Medulla oblongata (tissue), 1 donor: ENCODE measurements around the gene DNAAF9.
A peak's percentile ranks its signal among the peaks of the same experiment; 100 is the strongest.

Experiments used
- DNase-seq: peaks from one replicate; pipeline ENCODE4 v3.0.0-alpha.2; 2015; ENCODE audit errors: extremely low spot score

The DNAAF9 gene

DNA sequence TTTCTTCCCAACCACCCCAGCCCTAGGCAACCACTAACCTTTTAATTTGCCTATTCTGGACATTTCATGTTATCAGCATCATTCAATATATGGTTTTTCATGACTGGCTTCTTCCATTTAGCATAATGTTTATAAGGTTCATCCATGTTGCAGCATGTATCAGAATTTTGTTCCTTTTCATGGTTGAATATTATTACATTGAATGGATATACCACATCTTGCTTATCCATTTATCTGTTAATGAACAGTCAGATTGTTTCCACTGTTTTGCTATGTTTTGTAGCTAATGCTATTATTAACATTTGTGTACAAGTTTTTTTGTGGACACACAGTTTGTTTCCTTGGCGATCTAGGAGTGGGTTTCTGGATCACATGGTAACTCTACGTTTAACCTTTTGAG lies 3.0 kb upstream of the DNAAF9 start:
- no peak for DNase-seq

DNA sequence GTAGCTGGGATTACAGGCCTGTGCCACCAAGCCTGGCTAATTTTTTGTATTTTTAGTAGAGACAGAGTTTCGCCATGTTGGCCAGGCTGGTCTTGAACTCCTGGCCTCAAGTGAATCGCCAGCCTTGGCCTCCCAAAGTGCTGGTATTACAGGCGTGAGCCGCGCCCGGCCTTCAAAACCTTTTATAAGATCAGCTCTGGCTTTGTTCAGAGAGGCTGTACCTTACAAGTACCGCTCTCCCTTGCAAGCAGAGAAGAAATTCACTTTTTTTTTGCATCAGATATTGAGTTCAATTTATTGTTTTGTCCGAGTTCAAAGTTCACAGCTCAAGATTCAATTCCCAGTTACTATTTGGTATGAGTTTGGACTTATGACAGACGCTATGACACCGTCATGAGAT lies 1.9 kb upstream of the DNAAF9 start:
- DNase-seq, result no peak

DNA sequence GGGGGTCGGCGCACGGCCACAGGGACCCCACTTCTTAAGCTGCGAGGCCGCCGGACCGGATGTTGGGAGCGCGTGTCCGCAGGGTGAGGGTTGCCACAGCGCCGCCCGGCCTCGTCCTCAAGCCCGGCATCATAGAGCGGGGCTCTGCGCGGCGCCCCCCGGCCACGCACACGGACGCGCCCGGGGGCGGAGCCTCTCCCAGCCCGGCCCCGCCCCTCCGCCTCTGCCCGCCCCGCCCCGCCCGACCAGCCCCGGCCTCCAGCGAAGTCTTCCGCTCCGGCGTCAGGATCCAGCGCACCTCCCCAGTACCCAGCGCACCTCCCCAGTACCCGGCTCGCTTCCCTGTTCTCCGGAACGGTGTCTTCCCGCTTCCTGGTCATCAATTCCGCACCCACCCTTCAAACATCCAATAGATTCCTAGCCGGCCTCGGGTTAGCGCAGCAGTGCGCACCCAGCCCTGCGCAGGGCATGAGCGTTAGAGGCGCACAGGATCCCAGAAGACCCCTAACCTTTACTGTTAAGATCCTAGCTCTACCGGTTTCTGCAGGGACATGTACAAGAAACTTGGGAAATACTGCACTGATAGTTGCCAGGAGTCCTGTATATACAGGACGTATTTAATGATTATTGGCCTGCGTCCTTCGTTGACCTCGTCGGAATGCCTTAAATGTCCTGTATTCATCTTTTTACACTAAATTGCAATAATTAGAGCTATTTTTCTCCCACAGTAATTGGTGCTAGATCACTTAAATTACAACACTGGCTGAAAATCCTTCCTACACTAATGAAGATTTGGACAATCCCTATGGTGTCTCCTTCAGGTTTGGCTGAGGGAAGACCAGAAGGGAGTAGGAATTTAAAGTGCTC lies 535 bp upstream of the DNAAF9 start:
- peak; percentile 79 for DNase-seq

DNA sequence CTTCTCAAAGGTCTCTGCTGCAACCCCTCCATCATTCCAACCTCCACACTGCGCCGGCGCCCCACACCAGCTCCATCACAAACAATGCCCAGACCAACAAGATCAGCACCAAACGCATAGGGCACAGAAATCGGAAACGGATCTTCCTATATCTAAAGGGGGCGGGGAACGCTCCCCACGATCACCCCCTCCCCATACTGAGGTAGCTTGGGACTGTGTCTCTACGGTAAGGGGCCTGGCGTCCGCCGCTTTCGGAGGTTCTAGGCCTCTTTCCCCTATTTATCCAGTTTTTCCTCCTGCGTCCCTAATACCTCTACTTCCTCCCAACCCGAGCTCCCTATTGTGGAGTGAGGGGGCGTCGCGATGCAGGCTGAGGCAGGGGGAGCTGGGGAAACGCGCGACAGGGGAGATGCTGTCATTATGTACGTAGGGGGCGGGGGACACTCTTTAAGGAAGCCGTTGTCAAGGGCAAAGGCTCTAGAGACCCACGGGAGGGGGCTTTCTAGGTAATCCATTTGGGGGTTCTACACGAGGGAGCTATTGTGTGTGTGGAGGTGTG lies 909 bp downstream of the DNAAF9 start:
- DNase-seq, result peak; percentile 44

DNA sequence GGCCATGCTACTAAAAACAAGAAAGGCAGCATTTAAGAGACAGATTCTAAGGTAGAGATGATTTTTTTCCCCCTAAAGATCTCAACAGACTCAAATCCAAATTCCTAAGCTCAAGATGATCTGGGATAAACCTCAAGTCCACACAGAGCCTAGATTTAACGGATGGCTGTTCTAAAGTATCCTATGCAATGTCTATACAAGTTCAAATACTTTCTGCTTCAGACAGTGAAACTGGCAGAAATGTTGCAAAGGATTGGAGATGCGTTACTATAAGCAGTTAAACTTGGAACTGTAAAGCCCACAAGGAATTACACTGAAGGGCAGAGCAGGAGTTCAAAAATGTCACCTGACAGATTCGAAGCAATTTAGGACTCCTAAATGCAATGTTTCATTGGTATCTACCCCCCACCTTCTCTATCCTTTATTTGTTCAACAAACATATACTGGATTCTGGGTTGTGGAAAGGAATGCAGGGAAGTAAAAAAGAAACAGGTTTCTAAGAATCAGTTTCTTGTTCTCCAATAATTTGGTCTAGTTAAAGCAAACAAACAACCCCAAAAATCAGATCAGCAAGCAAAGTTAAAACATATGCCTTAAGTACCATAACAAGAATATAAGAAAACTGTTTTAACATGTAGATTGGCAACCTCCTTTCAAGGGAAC lies 1.6 kb downstream of the DNAAF9 start:
- DNase-seq, result peak; percentile 32

DNA sequence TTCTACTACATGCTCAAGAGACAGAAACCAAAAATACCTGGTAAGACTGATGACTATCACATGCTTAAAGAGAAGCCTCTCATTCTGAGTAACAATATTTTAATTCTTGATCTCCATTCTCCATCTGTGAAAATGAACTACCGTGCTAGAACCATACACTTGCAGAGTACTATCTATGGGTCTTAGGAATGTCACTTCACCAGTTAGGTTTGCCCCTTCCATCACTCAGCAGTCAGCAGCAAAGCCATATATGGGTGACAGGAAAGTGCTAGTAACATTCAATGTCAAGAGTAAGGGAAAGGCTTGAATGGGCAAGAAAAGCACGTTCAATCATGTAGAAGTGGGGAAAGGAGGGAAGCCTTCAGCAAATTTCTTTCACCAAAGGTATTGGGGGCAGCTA lies 2.3 kb downstream of the DNAAF9 start:
- DNase-seq, result no peak

DNA sequence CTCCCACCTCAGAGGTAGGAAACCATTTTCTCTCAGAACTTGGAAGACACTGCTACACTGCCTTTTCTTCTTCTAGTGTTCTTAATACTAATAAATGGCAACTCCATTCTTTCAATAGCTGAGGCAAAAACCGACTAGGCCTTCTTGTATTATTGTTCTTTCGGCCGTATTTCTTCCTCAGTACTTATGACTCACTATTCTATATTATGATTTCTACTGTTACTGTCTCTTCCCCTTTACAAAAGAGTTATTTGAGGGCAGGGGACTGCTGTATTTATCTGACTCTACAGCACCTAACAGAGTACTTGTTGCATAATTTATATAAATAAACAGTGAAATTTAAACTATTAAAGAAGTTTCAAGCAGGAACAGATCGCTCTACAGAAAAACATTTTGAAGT lies 3.1 kb downstream of the DNAAF9 start:
- DNase-seq, result no peak

DNA sequence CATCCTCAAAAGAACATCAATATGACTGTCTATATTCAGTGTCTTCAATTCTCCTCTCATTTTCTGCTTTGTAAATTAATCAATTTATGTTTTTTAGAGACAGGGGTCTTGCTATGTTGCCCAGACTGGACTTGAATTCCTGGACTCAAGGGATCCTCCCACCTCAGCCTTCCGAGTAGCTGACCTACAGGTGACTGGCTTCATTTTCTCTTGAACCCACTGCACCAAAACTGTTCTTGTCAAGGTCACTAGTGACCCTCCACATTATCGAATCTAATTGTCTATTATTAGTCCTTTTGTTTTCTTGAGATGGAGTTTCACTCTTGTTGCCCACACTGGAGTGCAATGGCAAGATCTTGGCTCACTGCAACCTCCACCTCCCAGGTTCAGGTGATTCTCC lies 3.7 kb downstream of the DNAAF9 start:
- DNase-seq, result no peak

DNA sequence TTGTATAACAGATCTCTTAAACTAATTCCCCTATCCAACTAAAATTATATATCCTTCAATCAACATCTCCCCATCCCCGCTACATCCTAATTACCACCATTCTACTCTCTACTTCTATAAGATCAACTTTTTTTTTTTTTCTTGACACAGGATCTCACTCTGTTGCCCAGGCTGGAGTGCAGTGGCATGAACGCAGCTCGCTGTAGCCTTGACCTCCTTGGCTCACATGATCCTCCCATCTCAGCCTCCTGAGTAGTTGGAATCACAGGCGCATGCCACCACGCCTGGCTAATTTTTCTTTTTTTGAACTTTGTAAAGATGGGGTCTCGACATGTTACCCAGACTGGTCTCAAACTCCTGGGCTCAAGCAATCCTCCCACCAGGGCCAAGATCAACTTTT lies 5.0 kb downstream of the DNAAF9 start:
- no peak for DNase-seq

DNA sequence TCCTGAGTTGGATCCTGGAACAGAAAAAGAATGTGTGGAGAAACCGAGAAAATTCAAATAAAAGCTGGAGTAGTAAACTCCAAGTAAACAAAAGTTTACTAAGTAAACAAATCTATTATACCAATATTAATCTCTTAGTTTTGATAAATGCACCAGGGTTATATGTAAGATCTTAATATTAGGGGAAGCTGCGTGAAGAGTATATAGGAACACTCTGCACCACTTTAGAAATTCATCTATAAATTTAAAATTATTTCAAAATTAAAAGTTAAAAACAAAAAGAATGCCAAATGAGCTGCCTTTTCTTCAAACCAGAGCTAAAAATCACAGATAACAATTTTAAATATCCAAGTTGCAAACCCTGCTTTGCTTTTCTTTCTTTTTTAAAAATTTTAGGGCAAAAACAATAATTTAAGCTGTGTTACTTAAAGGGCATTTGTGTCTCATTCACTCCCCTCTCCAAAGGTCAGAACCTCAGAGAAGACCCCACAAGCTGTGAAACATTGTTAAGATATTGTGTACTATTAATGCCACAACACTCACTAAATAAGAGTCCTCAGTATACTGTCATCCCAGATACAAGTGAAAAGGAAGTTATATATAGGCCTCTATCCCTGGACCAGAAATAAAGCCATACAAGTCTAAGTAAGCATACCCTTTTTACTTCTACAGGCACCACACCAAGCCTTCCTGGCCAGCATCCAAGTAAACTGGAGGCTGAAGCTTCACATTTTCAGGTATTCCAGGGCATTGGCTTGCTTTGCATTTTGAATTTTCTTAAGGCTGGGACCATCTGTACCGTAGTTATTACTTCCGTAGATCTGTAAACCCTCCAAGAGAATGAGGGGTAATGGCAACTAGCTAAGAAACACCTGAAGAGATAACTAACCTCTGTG lies 7.0 kb downstream of the DNAAF9 start:
- peak; percentile 29 for DNase-seq

DNA sequence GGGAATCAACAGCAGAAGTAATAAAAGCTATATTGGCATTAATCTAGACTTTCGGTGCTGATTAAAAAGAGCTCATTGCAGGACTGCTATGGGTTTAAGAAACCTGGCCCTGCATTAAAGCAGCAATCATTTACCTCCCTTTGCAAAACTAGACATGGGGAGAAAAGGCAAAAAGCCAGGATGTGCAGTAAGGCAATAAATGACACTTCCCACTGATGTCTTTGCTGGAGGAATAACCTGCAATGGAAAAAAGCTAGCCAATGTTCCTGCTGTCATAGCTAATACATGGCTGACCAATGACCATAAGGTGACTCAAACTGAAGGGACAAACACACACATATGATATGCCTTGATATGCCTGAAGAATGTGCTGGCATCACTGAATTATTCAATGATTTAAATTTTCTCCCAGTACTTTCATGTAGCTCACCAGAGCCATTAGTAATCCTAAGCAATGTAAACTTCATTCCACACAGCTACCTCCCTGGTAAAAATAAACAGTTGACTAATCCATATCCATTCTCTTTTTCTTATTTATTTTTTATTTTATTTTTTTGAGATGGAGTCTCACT lies 8.7 kb downstream of the DNAAF9 start:
- no peak for DNase-seq

DNA sequence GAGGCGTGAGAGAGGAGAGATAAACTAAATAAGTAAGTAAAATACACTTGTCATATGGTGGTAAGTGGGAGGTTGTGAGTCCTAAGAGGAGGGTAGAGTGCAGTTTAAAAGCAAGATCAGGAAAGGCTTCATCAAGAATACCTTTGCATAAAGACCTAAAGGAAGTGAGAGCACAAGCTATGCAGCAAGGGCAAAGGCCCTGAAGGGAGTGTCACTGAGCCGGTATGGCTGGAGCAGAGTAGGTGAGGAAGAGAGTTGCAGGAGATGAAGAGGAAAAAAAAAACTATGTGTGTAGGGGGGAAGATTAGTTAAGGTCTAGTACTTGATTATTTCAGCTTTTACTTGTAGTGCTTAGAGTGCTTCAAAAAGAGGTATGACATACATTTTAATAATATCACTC lies 11.0 kb downstream of the DNAAF9 start:
- no peak for DNase-seq

DNA sequence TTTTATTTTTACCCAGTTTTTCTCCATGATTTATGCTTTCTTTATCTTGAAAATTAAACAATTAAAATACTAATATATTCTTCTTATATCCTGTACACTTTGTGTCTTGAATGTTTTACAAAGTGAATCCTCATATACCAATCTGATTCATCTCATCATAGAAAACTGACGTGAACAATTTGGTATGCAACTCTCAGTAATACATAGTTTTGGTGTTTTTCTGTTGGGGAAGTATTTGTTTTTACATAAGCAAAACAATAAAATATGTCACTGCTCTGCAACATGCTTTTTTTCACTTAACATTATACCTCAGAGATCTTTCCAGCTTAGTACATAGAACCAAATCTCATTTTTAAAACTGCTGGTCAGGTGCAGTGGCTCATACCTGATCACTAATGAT lies 14.7 kb downstream of the DNAAF9 start:
- DNase-seq, result no peak

DNA sequence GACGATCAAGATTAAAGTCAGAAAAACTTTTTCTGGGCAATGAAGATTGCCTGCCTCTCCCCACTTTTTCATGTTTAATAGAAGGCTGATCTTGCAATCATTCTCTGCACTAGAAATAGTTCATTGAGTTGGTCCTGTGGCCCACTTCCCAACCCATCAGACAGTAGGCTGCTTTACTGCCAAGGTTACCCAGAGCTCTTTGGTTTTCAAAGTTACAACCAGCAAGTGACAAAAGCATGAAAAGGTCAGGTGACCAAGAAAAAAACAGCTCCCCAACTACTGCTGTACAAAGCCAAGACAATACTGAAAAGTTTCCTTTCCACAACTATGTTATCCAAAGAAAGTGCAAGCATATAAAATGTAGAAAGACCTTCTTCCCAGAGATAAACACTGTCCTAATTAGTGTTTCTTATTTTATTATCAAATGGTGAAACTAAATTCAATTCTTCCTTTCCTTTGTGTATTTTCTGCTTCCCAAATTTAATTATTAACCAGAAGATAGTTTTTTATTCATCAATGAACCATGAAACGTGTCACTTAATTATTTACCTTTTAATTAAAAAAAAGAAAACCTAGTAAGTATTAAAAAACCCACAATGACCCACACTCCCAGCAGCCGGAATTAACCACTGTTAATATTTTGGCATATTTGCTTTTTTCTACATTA lies 16.6 kb downstream of the DNAAF9 start:
- DNase-seq, result peak; percentile 73

DNA sequence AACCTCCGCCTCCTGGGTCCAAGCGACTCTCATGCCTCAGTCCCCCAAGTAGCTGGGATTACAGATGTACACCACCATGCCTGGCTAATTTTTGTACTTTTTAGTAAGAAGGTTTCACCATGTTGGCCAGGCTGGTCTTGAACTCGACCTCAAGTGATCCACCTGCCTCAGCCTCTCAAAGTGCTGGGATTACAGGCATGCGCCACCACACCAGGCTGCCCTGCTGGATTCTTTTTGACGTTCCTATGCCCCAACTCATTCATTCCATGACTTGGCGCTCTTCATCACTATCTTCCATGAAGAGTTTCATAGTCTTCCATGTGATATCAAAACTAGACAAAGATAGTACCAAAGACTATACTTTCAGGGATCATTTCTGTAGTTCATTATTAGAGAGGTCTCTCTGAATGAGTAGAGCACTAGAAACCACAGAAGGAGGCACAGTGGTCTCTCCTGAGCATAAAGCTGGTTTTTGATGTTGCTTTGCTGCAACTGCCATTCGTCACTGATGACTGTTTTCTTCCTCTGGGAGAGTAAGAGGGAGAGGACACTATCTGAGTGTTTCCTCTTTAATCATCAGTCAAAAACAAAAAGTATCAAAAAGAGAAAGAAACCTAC lies 23.5 kb downstream of the DNAAF9 start:
- no peak for DNase-seq

DNA sequence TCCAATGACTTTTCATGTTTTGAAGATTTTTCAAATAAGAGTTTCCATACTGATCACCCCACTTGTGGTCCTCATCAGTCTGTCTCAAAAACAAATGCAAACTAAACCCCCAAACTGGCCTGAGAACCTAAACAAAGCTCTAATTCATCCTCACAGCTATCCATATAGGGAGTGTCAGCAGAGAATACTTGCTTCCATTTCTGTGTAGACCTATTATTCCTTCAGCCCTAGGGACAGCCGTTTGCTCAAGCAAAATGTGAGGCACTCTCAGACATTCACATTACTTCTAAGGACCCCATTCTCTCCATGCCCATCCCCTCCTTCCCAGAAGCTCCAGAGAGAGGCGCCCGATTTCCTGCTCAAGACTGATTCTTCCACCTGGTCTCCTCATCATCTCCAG lies 24.6 kb downstream of the DNAAF9 start:
- peak; percentile 28 for DNase-seq

DNA sequence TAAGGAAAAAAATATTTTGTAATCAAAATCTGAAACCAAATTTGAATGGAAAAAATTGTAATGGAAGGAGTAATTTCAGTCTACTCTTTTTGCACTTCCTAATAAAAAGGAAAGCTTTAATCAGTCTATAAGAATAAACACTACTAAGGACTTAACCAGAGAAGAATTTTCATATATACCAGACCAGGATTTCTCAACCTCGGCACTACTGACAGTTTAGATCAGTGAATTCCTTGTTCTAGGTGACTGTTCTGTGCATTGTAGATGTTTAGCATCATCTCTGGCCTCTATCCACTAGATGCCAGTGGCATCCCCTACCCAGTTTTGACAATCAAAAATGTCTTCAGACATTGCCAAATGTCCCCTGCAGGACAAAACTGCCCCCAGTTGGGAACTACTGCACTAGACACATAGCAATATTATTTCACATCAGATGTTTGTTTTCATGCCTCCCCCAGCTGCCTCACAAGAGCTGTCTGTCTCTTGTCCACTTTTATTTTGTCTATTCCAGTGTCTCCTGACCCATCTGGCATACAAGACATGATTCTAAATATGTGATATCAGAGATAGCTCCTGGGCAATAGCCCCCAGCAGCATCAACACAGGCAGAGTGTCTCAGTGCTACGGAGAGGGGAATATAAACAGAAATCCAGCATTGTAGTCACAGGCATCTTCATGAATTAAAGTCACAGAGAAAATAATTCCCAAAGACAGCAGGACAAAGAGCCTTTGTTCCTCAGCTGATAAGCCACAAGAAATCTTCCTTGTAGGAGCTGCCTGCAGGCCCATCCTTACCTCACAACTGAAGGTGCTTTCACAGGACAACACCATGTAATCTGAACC lies 27.0 kb downstream of the DNAAF9 start:
- peak; percentile 54 for DNase-seq

DNA sequence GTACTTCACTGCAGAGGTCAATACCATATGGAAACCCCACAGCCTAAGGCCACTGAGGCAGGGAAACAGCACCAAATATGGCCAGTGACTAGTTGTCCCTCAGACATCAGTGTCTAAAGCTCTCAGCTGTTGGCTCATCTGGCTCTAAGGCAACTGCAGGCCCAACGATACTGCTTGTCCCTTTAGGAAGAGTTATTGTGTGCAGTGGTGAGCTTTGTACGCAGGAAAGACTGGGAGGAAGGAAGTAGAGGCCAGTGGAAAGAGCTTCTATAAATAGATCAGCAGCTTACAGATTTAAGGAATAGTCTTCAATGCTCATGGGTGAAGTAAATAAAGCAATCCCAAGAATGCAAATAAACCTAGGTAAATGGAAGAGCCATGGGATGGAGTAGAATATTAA lies 29.3 kb downstream of the DNAAF9 start:
- no peak for DNase-seq

DNA sequence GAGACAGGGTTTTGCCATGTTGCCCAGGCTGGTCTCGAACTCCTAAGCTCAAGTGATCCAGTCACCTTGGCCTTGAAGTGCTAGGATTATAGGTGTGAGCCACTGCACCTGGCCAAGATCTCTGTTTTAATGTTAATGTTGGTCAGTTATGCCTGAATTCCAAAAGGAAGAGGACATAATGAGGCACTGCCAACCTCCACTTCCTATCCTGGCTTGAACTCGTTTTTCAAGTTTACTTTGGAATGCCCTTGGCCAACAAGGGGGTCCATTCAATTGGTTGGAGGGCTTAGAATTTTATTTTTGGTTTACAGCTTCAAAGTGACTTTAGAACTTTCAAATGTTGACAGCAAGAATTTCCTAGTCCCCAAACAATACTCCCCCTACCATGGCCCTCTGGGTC lies 29.8 kb downstream of the DNAAF9 start:
- no peak for DNase-seq

DNA sequence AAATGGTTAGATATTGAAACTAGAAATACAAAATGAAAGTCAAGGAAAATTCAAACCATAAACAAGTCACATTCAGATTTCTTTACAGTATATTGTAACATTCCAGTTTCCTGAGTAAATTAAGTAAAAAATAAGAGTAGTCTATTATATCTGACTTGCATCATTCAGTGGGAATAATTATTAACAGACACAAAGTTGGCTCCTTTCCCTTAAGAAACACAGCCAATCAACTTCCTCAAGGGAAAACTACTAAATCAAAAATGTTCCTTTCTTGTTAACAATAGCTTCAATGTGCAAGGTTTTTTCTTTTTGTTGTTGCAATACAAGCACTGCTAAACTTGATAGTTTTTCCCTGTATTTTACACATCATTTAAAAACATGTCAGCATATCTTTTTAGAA lies 33.2 kb downstream of the DNAAF9 start:
- no peak for DNase-seq
